GM21528 (cell line): ENCODE results near the gene WDR93.

Source experiments
- ATAC-seq: cut with Tn5 transposase; IDR thresholded peaks from one replicate; pipeline ENCODE4 v1.9.1; 2021; ENCODE audit warnings: mild to moderate bottlenecking, moderate library complexity; ENCODE audit not compliant: unreplicated experiment, low FRiP score

WDR93 gene

DNA sequence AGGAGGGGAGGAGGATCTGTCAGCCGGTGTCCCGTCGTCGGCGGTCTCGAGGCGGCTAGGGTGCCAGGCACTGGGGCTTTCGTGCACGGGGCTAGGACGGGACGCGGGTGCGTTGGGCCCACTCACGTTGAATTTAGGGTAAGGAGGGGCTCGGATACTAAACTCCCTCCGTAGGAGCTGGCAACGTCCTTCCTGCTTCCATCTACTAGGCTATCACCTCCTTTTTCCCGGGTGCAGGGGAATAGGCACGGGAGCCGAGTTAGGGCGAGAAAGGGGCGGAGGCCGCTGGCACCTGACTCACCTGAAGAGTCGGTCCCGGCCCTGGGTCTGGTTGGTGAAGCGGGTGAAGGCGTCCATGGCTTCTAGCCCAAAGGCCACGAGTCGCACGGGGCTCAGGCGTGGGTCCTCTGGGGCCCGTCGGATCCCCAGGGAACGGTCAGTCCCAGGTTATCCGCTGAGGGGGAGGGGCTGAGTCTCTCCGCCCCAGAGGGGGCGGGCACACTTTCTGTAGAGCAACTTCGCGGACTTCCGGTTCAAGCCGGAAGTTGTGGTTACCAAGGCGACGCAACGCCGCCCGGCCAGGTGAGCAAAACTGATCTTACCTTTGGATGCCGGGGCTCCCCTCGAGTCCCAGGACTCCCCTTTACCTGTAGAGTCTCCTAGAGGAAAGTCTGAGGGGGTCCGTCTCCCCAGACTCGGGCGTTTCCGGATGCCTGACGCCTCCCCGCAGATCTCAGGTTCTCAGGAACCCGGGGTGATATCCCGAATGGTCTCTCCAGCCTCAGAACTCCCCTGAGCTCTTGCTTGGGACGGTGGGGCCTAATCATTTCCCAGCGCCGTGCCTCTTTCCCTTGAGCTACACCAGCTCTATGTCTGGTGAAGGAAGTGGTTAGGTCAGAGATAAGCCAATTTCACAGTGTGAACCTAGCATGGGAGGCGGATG, at the start of gene WDR93, which contains the start of gene PEX11A:
Gene WDR93 (plus strand): TSS at position 536 of the 943 bp plus-strand sequence. CDS start 10,936 bp downstream, outside the sequence.
Gene PEX11A (minus strand): TSS at position 479 of the 943 bp plus-strand sequence. CDS start 122 bp downstream, at position 357.
- ATAC-seq: peak; percentile 89

DNA sequence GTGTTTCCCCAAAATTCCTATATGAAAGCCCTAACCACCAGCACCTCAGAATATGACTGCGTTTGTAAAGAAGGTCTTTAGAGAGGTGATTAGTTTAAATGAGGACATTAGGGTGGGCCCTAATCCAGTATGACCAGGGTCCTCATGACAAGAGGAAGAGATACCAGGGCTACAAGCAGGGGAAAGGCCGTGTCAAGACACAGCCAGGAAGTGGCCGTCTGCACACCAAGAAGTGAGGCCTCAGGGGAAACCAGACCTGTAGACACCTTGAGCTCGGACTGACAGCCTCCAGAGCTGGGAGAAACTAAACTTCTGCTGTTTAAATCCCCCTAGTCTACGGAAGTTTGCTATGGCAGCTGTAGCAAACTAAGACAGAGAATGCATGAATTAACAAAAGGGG, 49.6 kb upstream of the WDR93 start:
- ATAC-seq: no peak

DNA sequence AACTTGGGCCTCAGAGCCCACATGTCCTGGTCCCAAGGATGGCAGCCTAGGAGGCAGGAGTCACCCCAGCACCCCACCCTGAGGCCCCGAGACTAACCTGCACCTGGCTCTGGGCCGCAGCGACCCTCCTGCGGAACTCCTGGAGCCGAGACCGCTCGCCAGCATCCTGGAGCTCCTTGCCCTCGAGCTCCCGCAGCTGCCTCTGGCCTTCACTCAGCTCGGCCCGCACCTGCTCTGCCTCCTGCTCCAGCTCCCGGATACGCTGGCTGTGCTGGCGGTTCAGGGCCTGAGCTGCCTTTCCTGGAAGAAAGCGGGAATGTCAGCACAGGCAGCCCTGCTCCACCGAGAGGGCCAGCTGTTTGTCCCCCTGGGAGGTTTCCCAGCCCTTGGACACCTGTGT, 48.5 kb upstream of the WDR93 start:
- no peak for ATAC-seq

DNA sequence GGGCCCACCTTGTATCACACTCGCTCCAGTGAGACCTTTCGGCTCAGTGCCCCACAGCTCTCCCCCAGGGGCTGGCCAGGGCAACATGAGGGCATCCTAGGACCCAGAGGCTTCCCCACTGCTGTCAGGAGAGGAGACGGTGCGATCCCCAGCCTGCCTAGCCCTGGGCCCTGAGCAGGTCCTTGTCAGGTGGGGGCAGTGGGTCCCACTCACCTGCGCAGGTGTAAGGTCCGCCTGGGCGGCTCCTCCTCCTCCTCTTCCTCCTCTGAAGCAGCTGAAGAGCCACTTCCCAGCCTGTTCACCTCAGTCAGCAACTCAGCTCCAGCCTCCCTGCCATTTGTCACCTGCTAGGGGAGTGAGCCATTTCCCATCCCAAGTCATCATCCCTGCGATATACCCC, 44.9 kb upstream of the WDR93 start:
- ATAC-seq: no peak

DNA sequence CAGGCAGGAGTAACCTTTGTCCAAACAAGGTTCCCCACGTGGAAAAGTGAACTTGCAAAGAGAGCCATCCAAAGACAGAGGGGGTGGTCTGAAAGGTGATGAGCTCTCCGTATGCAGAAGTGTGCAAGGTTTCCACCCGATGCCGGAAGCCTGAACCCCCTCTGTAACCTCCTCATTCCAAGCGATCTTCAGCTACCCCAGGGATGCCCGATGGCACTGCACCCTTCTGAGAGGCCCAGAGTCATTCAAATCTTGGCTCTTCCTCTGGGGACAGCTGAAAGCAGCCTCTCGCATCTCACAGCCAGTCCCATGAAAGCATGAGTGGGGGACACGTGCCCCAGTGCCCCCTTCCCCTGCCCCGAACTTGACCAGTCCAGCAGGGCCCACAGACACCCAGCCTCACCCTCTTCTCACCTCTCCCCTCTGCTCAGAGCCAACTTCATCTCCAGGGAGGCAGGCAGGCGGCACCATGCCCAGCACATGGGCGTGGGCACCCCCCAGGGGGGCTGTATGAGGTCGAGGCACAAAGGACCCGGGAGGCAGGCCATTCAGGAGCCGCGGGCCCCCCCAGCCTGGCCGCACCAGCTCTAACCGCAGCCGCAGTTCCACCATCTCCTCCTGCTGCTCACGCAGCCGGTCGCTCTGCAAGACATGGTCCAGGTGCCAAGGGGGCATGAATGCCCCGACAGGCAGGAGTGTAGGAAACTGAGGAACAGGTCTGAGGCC, 44.0 kb upstream of the WDR93 start:
- ATAC-seq: no peak

DNA sequence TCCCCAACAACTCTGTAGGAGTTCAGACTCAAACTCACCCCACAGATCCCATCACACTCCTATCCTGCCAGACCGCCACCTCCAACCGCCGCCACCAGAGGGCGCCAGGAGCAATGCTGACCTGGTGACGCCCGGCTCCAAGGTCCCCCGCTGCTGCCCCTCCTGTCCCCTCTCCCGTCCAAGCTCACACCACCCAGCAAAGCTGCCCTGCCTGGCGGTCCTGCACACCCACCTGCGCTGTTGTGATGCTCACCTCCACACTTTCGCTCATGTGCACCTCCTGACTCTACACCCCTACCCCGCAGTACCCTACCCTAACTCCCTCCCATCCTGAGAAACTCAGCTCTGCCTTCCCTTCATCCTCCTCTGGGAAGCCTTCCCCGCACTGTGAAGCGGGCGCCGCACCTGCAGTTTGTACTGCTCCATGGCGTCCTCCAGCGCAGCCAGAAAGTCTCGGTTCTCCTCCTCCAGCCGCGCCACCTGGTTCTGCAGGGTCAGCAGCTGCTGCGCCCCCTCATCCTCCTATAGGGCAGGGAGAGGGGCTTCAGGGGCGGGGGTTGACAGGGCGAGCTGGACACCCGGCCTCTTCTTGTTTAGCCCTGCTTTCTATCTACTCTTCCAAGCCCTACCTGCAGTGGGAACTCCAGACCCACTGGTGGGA, 43.3 kb upstream of the WDR93 start:
- ATAC-seq: no peak

DNA sequence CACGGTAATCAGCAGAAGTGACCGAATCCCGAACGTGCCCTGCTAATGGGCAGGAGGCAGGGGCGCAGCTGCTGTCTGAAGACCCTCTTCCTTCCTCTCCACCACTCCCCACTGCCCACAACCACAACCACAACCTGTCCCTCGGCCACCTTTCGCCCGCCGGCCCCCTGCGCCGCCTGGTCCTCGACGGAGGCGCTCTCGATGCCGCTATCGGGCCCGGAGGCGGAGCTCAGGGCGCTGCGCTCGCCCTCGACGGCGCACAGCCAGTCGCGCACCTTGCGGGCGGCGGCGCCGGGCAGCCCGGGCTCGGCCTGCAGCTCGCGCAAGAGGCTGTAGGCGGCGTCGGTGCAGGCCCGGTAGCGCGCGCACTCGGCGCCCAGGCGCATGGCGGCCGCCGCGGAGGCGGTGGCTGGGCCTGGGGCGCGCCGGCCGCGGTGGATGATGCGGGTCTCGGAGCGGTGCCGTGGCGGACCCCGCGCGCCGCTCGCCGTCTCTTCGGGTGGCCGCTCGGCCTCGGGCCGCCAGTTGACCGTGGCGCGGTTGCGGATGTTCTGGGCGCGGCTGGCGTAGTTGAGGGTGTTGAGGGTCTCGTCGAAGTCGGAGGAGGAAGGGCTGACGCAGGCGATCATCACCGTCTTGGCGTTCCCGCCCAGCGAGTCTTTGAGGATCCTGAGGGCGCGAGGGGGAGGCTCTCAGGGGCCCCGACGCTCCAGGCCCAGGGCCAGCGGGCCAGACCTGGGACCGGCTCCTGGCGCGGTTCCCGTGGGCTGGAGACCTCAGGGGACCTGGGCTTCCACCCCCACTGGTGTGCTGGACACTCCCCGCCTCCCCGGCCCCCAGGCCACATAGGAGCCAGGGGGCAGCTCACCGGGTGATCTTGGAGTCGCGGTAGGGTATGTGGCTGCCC, 42.3 kb upstream of the WDR93 start:
- no peak for ATAC-seq

DNA sequence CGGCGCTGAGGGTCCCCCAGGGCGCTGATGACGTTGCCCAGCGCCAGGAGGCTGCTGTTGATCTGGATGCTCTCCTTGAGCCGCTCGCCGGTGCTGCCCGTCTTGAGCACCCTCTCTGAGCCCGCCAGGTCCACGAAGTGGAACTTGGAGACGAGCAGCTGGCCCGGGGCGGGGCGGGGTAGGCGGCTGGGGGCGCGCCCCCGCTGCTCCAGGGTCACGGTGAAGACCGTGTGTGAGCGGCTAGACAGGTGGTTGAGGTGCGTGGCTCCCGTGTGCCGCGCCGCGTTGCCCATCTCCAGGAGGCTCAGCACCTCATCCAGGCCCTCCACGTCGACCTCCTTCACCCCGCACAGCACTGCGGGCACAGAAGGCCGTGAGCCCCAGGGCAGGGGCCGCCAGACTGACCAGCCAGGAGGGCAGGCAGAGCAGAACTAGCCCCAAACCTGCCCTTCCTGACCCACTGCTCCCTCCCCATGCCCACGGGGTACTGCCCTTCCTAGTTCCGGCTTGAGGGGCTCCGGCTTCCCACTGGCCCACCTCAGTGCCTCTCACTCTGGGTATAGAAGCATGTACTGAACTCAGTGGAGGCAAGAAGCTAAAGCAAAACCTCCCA, 41.5 kb upstream of the WDR93 start:
- no peak for ATAC-seq

DNA sequence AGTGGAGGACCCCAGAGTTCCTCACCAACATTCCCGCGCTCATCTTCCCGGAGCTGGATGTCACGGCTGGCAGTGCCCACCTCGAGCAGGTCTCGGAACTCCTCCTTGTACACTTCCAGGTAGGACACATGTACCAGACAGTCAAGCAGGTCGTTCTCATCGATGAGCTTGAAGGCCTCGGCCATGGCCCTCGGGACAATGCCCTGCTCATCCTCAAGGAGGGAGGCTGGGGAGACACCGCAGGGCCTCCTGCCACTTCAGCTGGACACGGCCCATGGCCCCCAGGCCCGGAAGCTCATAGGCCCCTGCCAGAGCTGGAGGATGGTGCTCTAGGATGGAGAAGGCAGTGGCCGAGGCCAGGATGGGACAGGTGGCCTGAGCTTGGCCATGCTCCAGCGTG, 40.9 kb upstream of the WDR93 start:
- ATAC-seq: no peak

DNA sequence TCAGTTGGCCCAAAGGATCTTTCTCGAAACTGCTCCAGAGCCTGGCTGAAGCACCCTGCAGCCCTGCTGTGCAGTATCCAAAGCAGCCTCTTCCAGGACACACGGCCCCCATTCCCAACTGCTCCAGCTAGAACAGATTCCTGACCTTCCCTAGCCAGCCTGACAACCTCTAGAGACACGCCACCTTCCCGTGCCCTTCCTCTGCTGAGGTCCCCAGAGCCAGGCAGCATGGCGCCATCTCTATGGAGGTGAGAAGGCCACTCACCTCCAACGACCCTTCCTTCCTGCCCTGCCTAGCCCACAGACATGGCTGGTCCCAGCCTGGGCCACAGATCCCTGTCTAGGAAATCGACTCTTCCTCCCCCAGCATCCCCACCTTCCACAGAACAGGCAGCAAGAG, 38.5 kb upstream of the WDR93 start:
- no peak for ATAC-seq

DNA sequence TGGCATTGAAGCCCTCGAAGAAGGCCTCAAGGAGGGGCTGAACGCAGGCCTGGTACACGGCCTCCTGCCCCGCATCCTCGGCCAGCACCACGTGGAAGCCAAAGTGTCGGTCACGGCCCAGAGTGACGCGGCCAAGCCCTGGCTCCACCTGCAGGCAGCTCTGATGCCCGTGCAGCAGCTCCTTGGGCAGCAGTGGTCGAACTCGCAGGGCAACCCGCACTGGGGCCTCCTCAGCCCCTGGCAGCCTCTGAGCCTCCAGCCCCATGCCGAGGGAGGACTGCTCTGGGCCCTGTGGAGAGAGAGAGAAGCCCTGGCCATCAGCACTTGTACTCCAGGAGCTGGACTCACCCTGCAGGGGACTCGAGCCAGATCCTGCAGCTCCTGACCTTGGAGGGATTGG, 37.9 kb upstream of the WDR93 start:
- no peak for ATAC-seq

DNA sequence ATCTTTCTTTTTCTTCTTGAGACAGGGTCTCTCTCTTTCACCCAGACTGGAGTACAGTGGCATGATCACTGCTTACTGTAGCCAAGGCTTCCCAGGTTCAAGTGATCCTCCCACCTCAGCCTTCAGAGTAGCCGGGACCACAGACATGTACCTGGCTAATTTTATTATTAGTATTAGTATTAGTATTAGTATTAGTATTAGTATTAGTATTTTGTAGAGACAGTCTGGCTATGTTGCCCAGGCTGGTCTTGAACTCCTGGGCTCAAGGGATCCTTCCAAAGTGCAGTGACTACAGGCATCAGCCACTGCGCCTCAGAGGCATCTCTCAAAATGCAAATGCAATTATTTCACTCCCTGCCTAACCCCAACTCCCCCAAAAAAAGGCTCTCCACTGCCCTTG, 37.0 kb upstream of the WDR93 start:
- ATAC-seq: no peak

DNA sequence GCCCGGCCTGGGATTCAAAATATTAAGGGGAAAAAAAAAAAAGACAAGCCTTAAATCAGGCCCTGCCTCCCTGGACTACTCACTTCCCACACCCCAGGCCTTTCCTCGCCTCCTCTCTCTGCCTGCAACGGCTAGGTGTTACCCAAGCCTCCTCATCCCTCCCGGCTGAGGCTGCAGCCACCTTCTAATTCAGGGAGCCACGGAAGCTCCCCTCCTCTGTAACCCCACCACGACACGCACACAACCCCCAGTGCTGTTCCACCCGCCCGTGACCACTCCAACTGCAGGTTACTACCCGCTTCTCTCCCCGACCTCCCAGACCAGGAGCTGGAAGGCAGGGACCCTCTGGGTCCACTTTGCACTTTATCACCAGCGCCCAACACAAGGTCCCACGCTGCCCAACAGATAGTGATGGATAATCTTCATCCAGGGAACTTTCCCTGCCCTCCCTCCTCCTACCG, 36.3 kb upstream of the WDR93 start:
- ATAC-seq: no peak

DNA sequence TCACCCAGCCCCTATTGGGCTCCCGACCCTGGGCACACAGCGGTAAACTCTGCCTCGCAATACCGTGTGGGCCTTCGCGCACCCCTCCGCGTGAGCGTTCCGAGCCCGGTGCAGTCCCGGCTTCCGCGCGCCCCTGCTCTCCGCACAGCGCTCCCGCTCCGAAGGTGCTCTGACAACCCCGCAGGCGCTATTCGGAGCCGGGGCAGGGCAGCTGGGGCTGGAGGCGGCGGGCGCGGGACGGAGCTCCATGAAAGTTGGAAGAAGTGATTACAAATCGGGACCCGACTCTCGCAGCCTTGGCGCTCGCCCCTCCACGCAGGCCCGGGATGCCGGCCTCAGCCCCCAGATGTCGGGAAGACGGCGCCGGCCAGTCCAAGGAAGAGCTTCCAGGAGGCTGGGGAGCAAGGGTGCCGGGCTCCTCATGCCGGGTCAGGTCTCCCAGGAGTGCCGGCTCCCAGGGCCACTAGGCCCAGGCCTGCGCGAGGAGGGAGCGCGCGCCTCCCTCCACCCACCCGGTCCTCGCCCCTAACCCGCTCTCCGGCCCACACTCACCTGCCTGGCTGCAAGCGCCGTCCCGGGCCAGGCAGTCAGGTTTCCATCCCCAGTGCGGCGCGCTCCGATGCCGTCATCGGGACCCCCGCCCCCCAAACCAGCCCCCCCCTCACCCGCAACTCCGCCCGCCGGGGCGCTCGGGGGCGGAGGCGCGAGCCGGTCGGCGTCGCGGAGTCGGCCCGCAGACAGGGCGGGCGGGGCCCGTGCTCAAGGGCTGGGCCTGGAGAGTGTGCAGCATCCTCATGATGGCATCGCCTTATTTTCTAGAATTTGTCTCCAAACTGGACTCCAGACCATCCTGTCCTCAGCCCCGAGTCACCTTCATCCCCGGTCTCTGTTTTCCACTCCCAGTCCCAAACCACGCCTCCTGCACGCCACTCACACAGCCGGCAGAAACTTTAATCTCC, 35.5 kb upstream of the WDR93 start, which contains the start of gene KIF7:
Gene KIF7 (minus strand): TSS at position 621 of the 959 bp plus-strand sequence. CDS start 2,537 bp downstream, outside the sequence.
- ATAC-seq: no peak

DNA sequence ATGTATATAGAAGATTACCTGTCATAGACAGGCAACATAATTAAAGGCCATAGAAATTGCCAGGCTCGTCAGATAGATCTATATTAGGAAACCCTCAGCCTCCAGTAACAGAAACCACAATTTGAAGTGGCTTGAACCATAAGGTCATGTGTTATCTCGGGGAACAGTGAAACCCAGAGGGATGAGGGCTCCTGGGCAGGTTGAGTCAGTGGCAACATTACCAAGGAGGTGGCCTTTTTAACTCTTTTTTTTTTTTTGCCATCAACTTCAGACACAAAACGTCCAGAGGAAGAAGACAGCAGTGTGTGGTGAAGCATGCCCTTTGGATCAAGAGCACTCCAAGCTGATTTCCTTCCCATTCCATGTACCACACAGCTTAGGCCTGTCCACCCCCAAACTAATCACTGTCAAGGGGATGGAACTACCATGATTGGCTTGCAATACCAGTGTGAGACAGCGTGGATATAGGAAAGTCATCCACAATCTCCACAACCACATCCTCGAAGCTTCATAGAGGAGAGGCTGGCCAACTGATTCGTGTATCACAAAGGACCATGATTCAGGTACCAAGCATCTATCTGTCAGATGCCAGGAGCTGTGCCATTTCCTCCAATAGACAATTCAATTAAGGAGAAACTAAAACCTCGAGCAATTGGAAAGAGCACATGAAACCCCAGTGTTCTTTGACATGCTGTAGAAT, 34.3 kb upstream of the WDR93 start:
- ATAC-seq: no peak

DNA sequence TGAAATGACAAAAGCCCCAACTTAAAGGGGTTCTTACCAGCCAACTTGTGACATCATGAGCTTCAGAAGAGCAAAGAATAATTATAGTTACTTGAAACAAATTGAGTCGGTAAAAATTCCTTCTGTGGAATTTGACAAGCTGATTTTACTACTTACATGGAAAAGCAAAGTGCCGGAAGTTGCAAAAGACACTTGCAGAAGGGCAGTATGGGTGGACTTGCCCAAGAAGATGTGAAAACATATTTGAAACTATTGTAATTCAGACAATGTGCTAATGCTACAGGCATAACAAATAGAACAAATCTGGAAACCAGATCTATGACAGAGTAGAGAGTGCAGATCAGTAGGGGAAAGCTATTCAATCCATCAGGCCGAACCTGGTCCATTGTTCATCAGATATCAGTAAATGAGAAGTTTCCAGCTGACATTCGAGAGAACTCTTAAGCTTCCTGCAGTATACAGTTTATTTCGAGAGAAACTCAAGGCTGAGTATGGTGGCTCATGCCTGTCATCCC, 32.9 kb upstream of the WDR93 start:
- no peak for ATAC-seq

DNA sequence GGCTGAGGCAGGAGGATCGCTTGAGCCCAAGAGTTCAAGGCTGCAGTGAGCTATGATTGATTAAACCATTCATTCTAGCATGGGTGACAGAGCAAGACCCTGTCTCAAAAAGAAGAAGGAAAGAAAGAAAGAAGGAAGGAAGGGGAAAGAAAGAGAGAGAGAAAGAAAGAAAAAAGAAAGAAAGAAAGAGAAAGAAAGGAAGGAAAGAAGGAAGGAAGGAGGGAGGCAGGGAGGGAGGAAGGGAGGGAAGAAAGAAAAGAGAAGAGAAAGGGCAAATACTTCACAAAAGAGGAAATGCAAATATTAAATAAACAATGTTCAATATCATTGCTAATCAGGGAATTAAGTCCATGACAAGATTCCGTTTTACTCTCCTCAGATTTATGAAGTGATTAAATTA, 31.3 kb upstream of the WDR93 start:
- no peak for ATAC-seq
